Measurements from ENCODE around the gene TYROBP.
"Not testable (repeated sequence)": the region's sequence is repeated elsewhere in the genome, so short reads cannot be mapped to it uniquely, and the experiment has no call there.

Gene TYROBP

GRCh38 chr19:35898499-35898809 is 9.6 kb downstream of the TYROBP start:
- no peak for DNase-seq

GRCh38 chr19:35897706-35898451 is 10.2 kb downstream of the TYROBP start:
- DNase-seq: no peak

- DNase-seq: no peak
These were observed 11.5 kb downstream of the TYROBP start for GRCh38 chr19:35896643-35897040.

GRCh38 chr19:35895911-35896642 is 12.0 kb downstream of the TYROBP start:
- DNase-seq: no peak

- DNase-seq: no peak
These were observed 13.8 kb downstream of the TYROBP start for GRCh38 chr19:35894342-35894741.

- not testable (repeated sequence) for DNase-seq
These were observed 16.3 kb downstream of the TYROBP start for GRCh38 chr19:35891819-35892218.

- DNase-seq: no peak
These were observed 17.9 kb downstream of the TYROBP start for GRCh38 chr19:35890113-35890650.

GRCh38 chr19:35889370-35890112 is 18.6 kb downstream of the TYROBP start:
- DNase-seq: no peak

GRCh38 chr19:35888398-35888797 is 19.7 kb downstream of the TYROBP start:
- DNase-seq: no peak

- DNase-seq: no peak
These were observed 20.9 kb downstream of the TYROBP start for GRCh38 chr19:35887197-35887596.

GRCh38 chr19:35885904-35886303 is 22.2 kb downstream of the TYROBP start:
- no peak for DNase-seq

GRCh38 chr19:35885225-35885738 is 22.8 kb downstream of the TYROBP start:
- DNase-seq: no peak

- no peak for DNase-seq
These were observed 24.2 kb downstream of the TYROBP start for GRCh38 chr19:35883882-35884281.

- peak; percentile 85 for DNase-seq
These were observed 25.8 kb downstream of the TYROBP start for GRCh38 chr19:35882114-35882832.

GRCh38 chr19:35879770-35880317 is 28.3 kb downstream of the TYROBP start:
- DNase-seq: peak; percentile 75

GRCh38 chr19:35879068-35879467 is 29.0 kb downstream of the TYROBP start:
- no peak for DNase-seq

GRCh38 chr19:35874392-35874930 is 33.6 kb downstream of the TYROBP start:
- DNase-seq: no peak

- no peak for DNase-seq
These were observed 35.9 kb downstream of the TYROBP start for GRCh38 chr19:35872180-35872579.

- no peak for DNase-seq
These were observed 36.5 kb downstream of the TYROBP start for GRCh38 chr19:35871611-35872010.

- DNase-seq: no peak
These were observed 37.3 kb downstream of the TYROBP start for GRCh38 chr19:35870798-35871197.

- not testable (repeated sequence) for DNase-seq
These were observed 37.9 kb downstream of the TYROBP start for GRCh38 chr19:35870124-35870736.
